ENCODE data around the gene BRINP2.
A peak's percentile ranks its signal among the peaks of the same experiment; 100 is the strongest.

Gene BRINP2

DNA sequence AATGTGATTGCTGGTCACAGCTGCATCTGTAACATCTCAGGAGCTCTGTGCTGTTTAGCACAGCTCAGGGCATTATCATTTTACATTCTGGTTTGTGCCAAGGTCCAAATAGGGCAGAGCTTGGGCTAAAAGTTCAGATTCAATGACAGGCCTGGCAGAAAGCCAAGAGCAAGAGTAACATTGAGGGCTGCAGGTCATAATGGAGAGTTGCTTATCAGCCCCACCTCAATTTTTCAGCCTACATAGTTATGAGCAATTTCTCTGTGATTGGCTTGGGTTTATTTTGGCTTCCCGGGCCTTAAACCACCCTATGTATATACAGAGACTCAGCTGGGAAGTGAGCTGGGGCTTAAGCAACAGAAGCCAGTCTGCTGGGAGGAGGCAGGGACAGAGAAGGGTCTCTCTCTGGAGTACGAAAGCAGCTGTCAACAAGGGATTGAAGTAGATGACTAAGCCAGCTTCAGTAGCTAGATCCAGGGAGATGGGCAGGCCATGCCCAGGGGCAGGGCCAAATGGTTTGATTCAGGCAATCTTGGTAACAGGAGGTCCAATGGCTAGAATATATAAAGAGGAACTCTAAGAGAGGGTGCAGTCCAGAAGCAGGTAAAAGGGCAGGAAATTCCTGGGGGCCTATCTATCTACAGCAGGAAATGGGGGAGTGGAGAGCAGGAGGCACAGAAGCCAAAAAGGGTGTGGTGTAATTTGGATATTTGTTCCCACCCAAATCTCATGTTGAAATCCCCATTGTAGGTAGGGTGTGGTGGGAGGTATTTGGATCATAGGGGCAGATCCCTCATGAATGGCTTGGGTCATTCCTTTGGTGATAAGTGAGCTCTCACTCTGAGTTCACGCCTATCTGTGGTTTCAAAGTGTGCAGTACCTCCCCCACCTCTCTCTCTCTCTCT is 49.0 kb downstream of the BRINP2 start:
- Histone ChIP-seq H3K36me3 (ENCODE audit: control insufficient read depth in 1 of 2, insufficient read depth in 2 of 2, low read length in 2 of 2) (no peaks in the 10 kb centered on the region), H3K18ac (ENCODE audit: low read length) (no peak overlapping the region), H2BK12ac (ENCODE audit: low read length) (no peak overlapping the region), H3K14ac (ENCODE audit: low read length) (no peak overlapping the region), H4K12ac (ENCODE audit: low read depth, low read length) (no peak overlapping the region), H2AFZ (ENCODE audit: insufficient read depth, low read length, poor library complexity) (no peak overlapping the region), H3K27me3 (ENCODE audit: insufficient read depth, low read length) (no peaks in the 10 kb centered on the region), H3K9me3 (ENCODE audit: insufficient read depth, low read depth, low read length) (no peaks in the 10 kb centered on the region), H3K4me3 (ENCODE audit: low read depth, low read length) (no peak overlapping the region), H4K91ac (ENCODE audit: low read depth, low read length) (no peak overlapping the region), H3K4me1 (ENCODE audit: control insufficient read depth in 1 of 2, insufficient read depth in 2 of 2, low read length in 2 of 2) (no peaks in the 10 kb centered on the region), H3K27ac (ENCODE audit: low read depth, low read length) (no peak overlapping the region), H3K79me1 (ENCODE audit: low read length) (no peaks in the 10 kb centered on the region), H3K9ac (ENCODE audit: low read length) (no peak overlapping the region), H3K4ac (ENCODE audit: low read depth, low read length) (no peak overlapping the region), H3K4me2 (ENCODE audit: low read length) (no peak overlapping the region), H3K23ac (ENCODE audit: low read length) (no peak overlapping the region), H2BK120ac (ENCODE audit: insufficient read depth, low read length, poor library complexity) (no peak overlapping the region), H4K8ac (ENCODE audit: low read depth, low read length) (no peak overlapping the region), H2AK5ac (ENCODE audit: low read length) (no peak overlapping the region), H3K79me2 (ENCODE audit: control insufficient read depth, insufficient read depth, low read length, poor library complexity) (no peaks in the 10 kb centered on the region), H2BK5ac (ENCODE audit: low read depth, low read length, poor library complexity) (no peak overlapping the region)
- DNase-seq, result peak in 1 of 2 donors; percentile 3
- WGBS (ENCODE audit: extremely low coverage, insufficient coverage, insufficient read length), result no CpG with 5 or more reads among the region's 3 CpGs

DNA sequence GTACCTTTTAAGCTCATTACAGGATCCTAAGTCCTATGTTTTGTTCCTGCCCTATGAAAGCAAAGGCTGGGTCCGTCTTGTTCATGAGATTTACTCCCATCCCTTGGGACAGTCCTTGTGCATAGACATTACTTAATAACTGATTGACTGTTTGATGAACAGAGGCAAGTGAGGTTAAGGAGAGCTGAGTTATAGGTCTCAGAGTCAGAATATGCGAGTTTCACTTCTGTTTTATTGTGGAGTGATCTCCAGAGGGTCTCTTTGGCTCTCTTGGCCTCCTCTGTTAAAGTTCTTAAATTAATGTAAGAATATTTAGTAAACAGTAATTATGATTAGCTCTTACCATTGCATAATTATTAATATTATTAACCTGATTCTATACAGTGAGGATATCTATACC is 52.6 kb downstream of the BRINP2 start:
- H2AFZ ChIP-seq (ENCODE audit: insufficient read depth, low read length, poor library complexity), result no peak overlapping the region
- WGBS (ENCODE audit: extremely low coverage, insufficient coverage, insufficient read length), result no CpG with 5 or more reads among the region's 2 CpGs

DNA sequence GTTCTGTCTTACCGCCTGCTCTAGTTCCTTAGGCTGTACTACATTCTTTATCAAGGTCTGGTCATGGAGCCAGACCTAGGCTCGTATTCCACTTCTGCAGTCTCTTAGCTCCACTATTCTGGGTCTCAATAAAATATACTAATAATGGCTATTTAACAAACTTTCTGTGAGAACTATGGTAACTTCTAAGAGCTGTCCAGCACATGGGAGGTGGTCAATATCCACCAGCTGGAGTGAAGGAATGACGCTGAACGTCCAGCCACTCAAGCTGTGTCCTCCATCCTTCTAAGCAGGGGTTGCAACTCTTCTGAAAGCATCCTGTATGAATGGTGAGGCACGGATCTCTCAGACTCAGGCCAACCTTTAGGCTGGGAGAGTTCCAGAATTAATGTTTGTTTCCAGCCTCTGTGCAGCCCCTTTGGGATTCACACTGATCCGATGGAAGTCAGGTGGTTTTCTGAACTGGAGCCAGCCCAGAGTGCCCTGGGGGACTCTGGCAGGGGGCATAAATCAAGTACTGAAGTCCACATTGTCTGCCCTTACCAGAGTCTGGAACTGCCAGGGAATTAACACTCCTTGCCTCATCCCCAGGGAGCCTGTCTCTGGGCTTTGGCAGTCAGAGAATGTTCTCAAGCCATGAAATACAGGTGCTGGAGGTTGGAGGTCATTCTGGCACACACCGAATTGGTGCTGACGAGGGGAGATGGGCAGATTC is 57.4 kb downstream of the BRINP2 start:
- Histone ChIP-seq H4K12ac (ENCODE audit: low read depth, low read length) (no peak overlapping the region), H3K23ac (ENCODE audit: low read length) (no peak overlapping the region), H3K79me1 (ENCODE audit: low read length) (no peaks in the 10 kb centered on the region), H3K4me2 (ENCODE audit: low read length) (no peak overlapping the region), H4K8ac (ENCODE audit: low read depth, low read length) (no peak overlapping the region), H3K4me3 (ENCODE audit: low read depth, low read length) (no peak overlapping the region), H2AFZ (ENCODE audit: insufficient read depth, low read length, poor library complexity) (no peak overlapping the region), H3K4ac (ENCODE audit: low read depth, low read length) (no peak overlapping the region), H3K9ac (ENCODE audit: low read length) (no peak overlapping the region), H3K4me1 (ENCODE audit: control insufficient read depth in 1 of 2, insufficient read depth in 2 of 2, low read length in 2 of 2) (no peaks in the 10 kb centered on the region), H3K27ac (ENCODE audit: low read depth, low read length) (no peak overlapping the region), H4K91ac (ENCODE audit: low read depth, low read length) (no peak overlapping the region), H2AK5ac (ENCODE audit: low read length) (no peak overlapping the region), H3K18ac (ENCODE audit: low read length) (no peak overlapping the region), H3K9me3 (ENCODE audit: insufficient read depth, low read depth, low read length) (peaks cover 2% of the 10 kb centered on the region), H3K14ac (ENCODE audit: low read length) (no peak overlapping the region), H3K27me3 (ENCODE audit: insufficient read depth, low read length) (no peaks in the 10 kb centered on the region), H2BK120ac (ENCODE audit: insufficient read depth, low read length, poor library complexity) (no peak overlapping the region), H3K36me3 (ENCODE audit: control insufficient read depth in 1 of 2, insufficient read depth in 2 of 2, low read length in 2 of 2) (no peaks in the 10 kb centered on the region), H3K79me2 (ENCODE audit: control insufficient read depth, insufficient read depth, low read length, poor library complexity) (no peaks in the 10 kb centered on the region), H2BK5ac (ENCODE audit: low read depth, low read length, poor library complexity) (no peak overlapping the region), H2BK12ac (ENCODE audit: low read length) (no peak overlapping the region)
- no peak for DNase-seq
- WGBS (ENCODE audit: extremely low coverage, insufficient coverage, insufficient read length), result no CpG with 5 or more reads among the region's 8 CpGs

More for the DNA sequence above, 52.6 kb downstream of the BRINP2 start:
- no peaks in the 10 kb centered on the region for H3K79me1 ChIP-seq (ENCODE audit: low read length)
- H4K8ac ChIP-seq (ENCODE audit: low read depth, low read length), result no peak overlapping the region
- DNase-seq, result no peak
- no peak overlapping the region for H2BK120ac ChIP-seq (ENCODE audit: insufficient read depth, low read length, poor library complexity)
- H3K9me3 ChIP-seq (ENCODE audit: insufficient read depth, low read depth, low read length), result no peaks in the 10 kb centered on the region
- H3K36me3 ChIP-seq (ENCODE audit: control insufficient read depth in 1 of 2, insufficient read depth in 2 of 2, low read length in 2 of 2), result no peaks in the 10 kb centered on the region
- H3K27ac ChIP-seq (ENCODE audit: low read depth, low read length), result no peak overlapping the region
- H3K4me3 ChIP-seq (ENCODE audit: low read depth, low read length), result no peak overlapping the region
- no peak overlapping the region for H3K23ac ChIP-seq (ENCODE audit: low read length)
- no peak overlapping the region for H3K18ac ChIP-seq (ENCODE audit: low read length)
- no peaks in the 10 kb centered on the region for H3K4me1 ChIP-seq (ENCODE audit: control insufficient read depth in 1 of 2, insufficient read depth in 2 of 2, low read length in 2 of 2)
- H3K4ac ChIP-seq (ENCODE audit: low read depth, low read length), result no peak overlapping the region
- no peaks in the 10 kb centered on the region for H3K79me2 ChIP-seq (ENCODE audit: control insufficient read depth, insufficient read depth, low read length, poor library complexity)
- no peak overlapping the region for H3K14ac ChIP-seq (ENCODE audit: low read length)
- no peak overlapping the region for H3K4me2 ChIP-seq (ENCODE audit: low read length)
- no peak overlapping the region for H4K12ac ChIP-seq (ENCODE audit: low read depth, low read length)
- H4K91ac ChIP-seq (ENCODE audit: low read depth, low read length), result no peak overlapping the region
- no peak overlapping the region for H2AK5ac ChIP-seq (ENCODE audit: low read length)
- H2BK12ac ChIP-seq (ENCODE audit: low read length), result no peak overlapping the region
- no peaks in the 10 kb centered on the region for H3K27me3 ChIP-seq (ENCODE audit: insufficient read depth, low read length)
- no peak overlapping the region for H3K9ac ChIP-seq (ENCODE audit: low read length)
- no peak overlapping the region for H2BK5ac ChIP-seq (ENCODE audit: low read depth, low read length, poor library complexity)

DNA sequence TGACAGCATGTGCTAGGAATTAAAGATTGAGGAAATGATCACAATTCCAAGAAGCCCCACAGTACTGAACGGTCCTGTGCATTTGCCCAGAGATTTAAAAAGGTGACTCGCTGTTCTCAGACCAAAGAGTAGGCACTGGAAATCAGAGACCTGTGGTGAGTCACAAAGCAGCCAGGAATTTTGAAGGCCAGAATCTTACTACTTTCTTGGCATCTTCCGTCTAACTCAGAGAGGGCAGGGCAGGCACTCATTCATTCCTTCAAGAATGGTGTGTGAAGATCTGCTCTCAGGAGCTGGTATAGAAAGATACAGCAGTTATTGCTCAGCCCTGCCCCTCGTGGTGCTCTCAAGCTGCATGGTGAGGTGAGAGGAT is 57.9 kb downstream of the BRINP2 start:
- Histone ChIP-seq H3K79me2 (ENCODE audit: control insufficient read depth, insufficient read depth, low read length, poor library complexity) (no peaks in the 10 kb centered on the region), H2BK5ac (ENCODE audit: low read depth, low read length, poor library complexity) (no peak overlapping the region), H3K4me1 (ENCODE audit: control insufficient read depth in 1 of 2, insufficient read depth in 2 of 2, low read length in 2 of 2) (no peaks in the 10 kb centered on the region), H3K23ac (ENCODE audit: low read length) (no peak overlapping the region), H4K8ac (ENCODE audit: low read depth, low read length) (no peak overlapping the region), H2BK120ac (ENCODE audit: insufficient read depth, low read length, poor library complexity) (no peak overlapping the region), H4K12ac (ENCODE audit: low read depth, low read length) (no peak overlapping the region), H3K4me2 (ENCODE audit: low read length) (no peak overlapping the region), H3K4ac (ENCODE audit: low read depth, low read length) (no peak overlapping the region), H3K18ac (ENCODE audit: low read length) (no peak overlapping the region), H3K9me3 (ENCODE audit: insufficient read depth, low read depth, low read length) (peaks cover 2% of the 10 kb centered on the region), H2BK12ac (ENCODE audit: low read length) (no peak overlapping the region), H4K91ac (ENCODE audit: low read depth, low read length) (no peak overlapping the region), H3K79me1 (ENCODE audit: low read length) (no peaks in the 10 kb centered on the region), H2AFZ (ENCODE audit: insufficient read depth, low read length, poor library complexity) (no peak overlapping the region), H3K14ac (ENCODE audit: low read length) (no peak overlapping the region), H3K27ac (ENCODE audit: low read depth, low read length) (no peak overlapping the region), H3K4me3 (ENCODE audit: low read depth, low read length) (no peak overlapping the region), H3K27me3 (ENCODE audit: insufficient read depth, low read length) (no peaks in the 10 kb centered on the region), H2AK5ac (ENCODE audit: low read length) (no peak overlapping the region), H3K9ac (ENCODE audit: low read length) (no peak overlapping the region), H3K36me3 (ENCODE audit: control insufficient read depth in 1 of 2, insufficient read depth in 2 of 2, low read length in 2 of 2) (no peaks in the 10 kb centered on the region)
- no CpG with 5 or more reads among the region's 4 CpGs for WGBS (ENCODE audit: extremely low coverage, insufficient coverage, insufficient read length)
- DNase-seq, result peak in 1 of 2 donors; percentile 2

Data from trophoblast cell (in vitro differentiated cells and primary cell).